Stimulated activated CD4-positive, alpha-beta T cell treated with anti-CD3 and anti-CD28 coated beads, Interleukin-2, amount 100 ng/mL, for 4 hours (primary cell): ENCODE data around the gene CDK14.

Experiments
- DNase-seq: peaks from one replicate; pipeline ENCODE4 v3.0.0-alpha.2; 2020; ENCODE audit warnings: low read depth

CDK14 gene

GRCh38 chr7:91206361-91206960, 610.3 kb downstream of the CDK14 start:
- no peak for DNase-seq

GRCh38 chr7:91212582-91212981, 616.5 kb downstream of the CDK14 start:
- DNase-seq = no peak

- no peak for DNase-seq
Observed at GRCh38 chr7:91226411-91226810, 630.3 kb downstream of the CDK14 start.

GRCh38 chr7:91228327-91228726, 632.2 kb downstream of the CDK14 start:
- no peak for DNase-seq

GRCh38 chr7:91228927-91229558, 632.9 kb downstream of the CDK14 start:
- DNase-seq = no peak

GRCh38 chr7:91230100-91230499, 634.0 kb downstream of the CDK14 start:
- DNase-seq = no peak

- no peak for DNase-seq
Observed at GRCh38 chr7:91230503-91230902, 634.4 kb downstream of the CDK14 start.

GRCh38 chr7:91233212-91233611, 637.1 kb downstream of the CDK14 start:
- DNase-seq = no peak

- no peak for DNase-seq
Observed at GRCh38 chr7:91235211-91235832, 639.2 kb downstream of the CDK14 start.

GRCh38 chr7:91239171-91239604, 643.1 kb downstream of the CDK14 start:
- DNase-seq = no peak

- no peak for DNase-seq
Observed at GRCh38 chr7:91239772-91240171, 643.7 kb downstream of the CDK14 start.

- DNase-seq = no peak
Observed at GRCh38 chr7:91240376-91240941, 644.3 kb downstream of the CDK14 start.

GRCh38 chr7:91242097-91242844, 646.1 kb downstream of the CDK14 start:
- DNase-seq = no peak

- DNase-seq = no peak
Observed at GRCh38 chr7:91243591-91244301, 647.6 kb downstream of the CDK14 start.

GRCh38 chr7:91247500-91247899, 651.4 kb downstream of the CDK14 start:
- DNase-seq = no peak

GRCh38 chr7:91248996-91249395, 652.9 kb downstream of the CDK14 start:
- DNase-seq = no peak

- no peak for DNase-seq
Observed at GRCh38 chr7:91249506-91250233, 653.5 kb downstream of the CDK14 start.

GRCh38 chr7:91250706-91251105, 654.6 kb downstream of the CDK14 start:
- DNase-seq = no peak

GRCh38 chr7:91251877-91252276, 655.8 kb downstream of the CDK14 start:
- no peak for DNase-seq
